Fibroblast of villous mesenchyme (primary cell): ENCODE results near the gene IRF7. TPM values are rescaled to one million over a fixed set of nuclear protein-coding genes. Genes with fewer than 3 reads are reported as not detected.
"Not testable (repeated sequence)": the region's sequence is repeated elsewhere in the genome, so short reads cannot be mapped to it uniquely, and the experiment has no call there.

ENCODE experiments used
- DNase-seq: peaks from one replicate; pipeline ENCODE4 v3.0.0-alpha.2; 2010; ENCODE audit warnings: low read depth
- H3K4me3 ChIP-seq: 2 replicates; pipeline ENCODE4 v1.5.1; 2011; ENCODE audit warnings: low read depth, mild to moderate bottlenecking, low read length
- total RNA-seq: library from RNA; depleted of rRNA; stranded (reverse); fragments of >200 nt; gene quantifications from 2 replicates; pipeline ENCODE4 v1.2.3, GENCODE V29; 2012
- TF ChIP-seq, protein P1 (sequence below): IDR thresholded peaks from 2 replicates; pipeline ENCODE4 v1.5.1; 2012; ENCODE audit warnings: low read depth, mild to moderate bottlenecking, low read length; ENCODE audit not compliant: insufficient read depth

Gene IRF7
- total RNA-seq, 1 donor = 8.2 TPM

DNA sequence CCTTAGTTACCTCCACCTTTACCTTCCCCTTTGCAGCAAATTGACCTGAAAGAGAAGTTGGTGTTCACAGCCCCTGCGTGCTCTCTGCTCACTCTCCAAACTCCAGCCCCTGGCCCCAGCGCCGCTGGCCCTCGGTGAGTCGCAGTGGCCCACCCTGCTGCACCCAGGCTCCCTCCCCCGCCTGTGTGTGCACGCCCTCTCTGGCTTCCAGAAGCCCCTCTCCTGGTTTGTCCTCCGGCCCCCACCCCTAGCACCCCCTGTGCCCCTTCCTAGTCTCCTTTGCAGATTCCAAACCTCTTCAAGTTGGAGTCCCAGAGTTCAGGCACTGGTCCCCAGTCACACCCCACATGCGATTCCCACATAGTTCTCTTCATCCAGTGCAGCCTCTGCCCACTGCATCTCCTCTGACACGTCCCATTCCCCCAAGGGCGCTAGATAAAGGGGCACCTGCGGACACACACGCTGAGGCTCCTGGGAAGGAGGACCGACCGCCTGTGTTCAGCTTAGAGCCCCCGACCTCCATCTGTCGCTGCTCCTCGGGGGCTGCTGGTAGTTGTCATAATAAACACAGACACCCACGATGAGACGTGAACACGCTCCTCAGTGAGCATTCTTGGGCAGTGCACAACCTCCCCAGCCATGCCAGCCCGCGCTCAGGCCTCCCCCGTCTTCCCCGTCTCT is 41.0 kb downstream of the IRF7 start:
- TF ChIP-seq, protein P1, sequence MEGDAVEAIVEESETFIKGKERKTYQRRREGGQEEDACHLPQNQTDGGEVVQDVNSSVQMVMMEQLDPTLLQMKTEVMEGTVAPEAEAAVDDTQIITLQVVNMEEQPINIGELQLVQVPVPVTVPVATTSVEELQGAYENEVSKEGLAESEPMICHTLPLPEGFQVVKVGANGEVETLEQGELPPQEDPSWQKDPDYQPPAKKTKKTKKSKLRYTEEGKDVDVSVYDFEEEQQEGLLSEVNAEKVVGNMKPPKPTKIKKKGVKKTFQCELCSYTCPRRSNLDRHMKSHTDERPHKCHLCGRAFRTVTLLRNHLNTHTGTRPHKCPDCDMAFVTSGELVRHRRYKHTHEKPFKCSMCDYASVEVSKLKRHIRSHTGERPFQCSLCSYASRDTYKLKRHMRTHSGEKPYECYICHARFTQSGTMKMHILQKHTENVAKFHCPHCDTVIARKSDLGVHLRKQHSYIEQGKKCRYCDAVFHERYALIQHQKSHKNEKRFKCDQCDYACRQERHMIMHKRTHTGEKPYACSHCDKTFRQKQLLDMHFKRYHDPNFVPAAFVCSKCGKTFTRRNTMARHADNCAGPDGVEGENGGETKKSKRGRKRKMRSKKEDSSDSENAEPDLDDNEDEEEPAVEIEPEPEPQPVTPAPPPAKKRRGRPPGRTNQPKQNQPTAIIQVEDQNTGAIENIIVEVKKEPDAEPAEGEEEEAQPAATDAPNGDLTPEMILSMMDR = no peak

DNA sequence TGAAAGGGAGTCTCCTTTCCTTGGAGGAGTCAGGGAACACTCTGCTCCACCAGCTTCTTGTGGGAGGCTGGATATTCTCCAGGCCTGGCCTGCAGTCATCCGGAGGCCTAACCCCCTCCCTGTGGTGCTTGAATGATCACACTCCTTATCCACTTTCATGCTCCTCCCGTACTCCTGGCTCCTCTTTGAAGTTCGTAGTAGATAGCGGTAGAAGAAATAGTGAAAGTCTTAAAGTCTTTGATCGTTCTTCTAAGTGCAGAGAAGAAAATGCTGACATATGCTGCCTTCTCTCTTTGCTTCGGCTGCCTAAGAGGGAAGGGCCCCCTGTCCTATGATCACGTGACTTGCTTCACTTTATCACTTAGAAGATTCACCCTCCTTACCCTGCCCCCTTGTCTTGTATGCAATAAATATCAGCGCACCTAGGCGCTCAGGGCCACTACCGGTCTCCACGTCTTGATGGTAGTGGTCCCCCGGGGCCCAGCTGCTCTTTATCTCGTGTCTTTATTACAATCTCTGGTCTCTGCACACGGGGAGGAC is 41.6 kb downstream of the IRF7 start:
- not testable (repeated sequence) for H3K4me3 ChIP-seq, DNase-seq

More for the DNA sequence above, 41.0 kb downstream of the IRF7 start:
- no peak for DNase-seq
- peak overlapping the region; percentile 68 for H3K4me3 ChIP-seq

DNA sequence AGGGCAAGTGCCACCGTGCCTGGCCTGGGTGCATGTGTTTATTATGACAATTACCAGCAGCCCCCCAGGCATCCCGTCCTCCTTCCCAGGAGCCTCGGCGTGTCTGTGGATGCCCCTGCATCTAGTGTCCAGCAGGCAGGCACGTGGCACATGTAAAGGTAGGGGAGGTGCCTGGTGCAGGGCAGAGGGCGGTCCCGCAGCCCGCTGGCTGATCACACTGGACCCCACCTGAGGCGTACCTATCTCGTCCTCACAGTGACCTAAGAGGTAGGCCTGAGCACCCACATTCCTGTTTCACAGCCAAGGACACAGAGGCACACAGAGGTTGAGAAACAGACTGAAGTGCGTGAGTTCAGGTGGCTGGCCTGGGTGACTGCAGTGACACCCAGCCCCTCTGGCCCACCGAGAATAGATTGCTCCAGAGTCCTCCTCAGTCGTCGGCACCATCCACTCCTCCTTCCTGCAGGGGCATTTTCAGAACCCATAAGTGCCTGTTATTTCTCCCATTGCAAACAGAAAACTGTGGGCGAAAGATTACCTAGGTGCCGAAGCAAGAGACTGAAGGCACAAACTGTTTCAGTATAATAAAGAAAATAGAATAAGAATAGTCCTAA is 42.5 kb downstream of the IRF7 start:
- no peak overlapping the region for H3K4me3 ChIP-seq
- TF ChIP-seq, protein P1 = no peak
- no peak for DNase-seq

DNA sequence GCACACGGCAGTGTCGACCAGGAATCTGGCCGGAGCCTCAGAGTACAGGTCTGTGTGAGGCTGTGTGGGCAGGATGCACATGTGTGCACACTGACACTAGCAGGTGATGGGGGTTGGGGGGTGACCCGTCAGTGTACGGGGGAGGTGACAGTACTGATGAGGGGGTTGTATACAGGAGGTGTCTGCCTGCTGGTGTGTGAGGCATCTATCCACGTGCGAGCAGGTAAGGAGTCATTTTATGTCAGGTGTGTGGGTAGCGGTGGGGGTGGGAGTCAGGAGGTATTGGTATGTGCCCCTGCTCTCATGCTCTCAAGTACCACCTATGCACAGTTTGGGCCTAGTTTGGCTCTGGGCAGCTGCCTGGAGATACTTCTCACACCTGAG is 44.0 kb downstream of the IRF7 start:
- no peak overlapping the region for H3K4me3 ChIP-seq
- DNase-seq = no peak
- TF ChIP-seq, protein P1 = no peak

DNA sequence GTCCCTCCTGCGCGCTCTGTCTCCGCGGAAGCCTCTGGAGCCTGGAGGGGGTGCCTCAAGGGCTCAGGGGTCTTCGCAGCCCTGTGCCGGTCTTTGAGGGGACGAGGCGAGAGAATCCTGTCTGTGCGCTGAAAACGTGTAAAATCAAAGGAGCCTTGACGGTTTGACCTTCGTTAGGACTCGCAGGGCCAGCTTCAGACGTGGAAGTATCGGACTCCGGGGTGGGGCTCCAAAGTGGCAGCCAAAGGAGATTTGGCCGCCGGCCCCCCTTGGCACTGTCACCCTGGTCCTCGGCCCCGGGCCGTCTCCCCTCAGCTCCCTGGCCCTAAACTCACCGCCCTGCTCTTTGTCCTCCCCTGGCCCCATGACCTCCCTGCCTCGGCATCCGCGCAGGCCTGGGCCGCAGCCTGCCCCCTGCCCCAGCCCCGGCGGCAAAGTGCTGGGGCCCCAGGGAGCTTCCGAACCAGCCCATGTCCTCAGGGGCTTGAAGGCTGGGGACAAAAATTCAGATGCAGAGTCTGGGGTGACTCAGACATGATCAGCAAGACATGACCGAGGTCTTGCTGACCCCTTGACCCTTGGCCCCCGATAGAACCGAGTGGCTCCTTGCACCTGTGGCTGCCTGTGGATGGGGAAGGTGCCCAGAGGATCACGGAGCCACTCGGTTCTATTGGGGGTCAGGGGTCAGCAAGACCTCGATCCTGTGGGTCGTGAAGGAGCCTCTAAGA is 46.4 kb downstream of the IRF7 start:
- H3K4me3 ChIP-seq = peak overlapping the region; percentile 71
- DNase-seq = no peak
- TF ChIP-seq, protein P1 = no peak

DNA sequence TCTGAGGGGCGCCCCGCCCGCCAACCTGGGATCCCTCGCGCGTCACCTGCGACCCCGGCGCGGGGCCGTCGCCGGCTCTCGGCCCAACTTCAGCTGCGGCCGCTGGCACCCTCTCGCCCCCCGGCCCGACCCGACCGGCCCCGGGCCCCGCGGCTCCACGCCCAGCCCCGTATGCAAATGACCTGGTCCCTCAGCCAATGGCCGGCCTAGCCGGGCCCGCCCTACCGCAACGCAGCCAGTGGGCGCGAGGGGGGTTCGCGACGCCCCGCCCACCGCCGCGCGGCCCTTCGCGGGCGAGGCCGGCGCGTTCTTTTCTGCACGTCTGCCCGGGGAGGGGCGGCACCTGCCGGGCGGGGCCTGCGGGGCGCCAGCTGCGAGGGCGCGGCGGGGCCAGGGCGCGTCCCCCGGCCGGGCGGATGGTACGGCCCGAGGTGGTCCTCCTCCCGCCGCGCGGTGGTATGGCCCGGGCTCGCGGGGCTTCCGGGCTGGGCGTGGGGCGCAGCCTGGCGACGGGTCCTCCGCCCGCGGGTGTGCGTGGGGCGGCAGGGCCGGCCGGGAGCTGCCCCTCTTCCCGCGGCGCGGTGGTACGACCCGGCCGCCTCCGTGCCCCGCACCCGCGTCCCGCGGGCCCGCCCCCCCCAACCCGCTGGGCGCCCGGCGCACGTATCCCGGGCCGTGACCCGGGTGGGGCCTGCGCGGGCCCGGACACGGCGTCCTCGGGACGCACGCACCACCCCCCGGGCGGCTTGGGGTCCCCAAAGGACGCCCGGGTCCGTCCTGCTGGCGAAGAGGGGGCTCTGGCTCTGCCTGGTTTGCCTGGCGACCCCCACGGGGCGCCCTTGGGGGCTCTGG is 47.2 kb downstream of the IRF7 start:
- peak overlapping the region; percentile 71 for H3K4me3 ChIP-seq
- TF ChIP-seq, protein P1 = no peak
- peak; percentile 93 for DNase-seq
